ENCODE results near the gene FREY1.

The FREY1 gene

DNA sequence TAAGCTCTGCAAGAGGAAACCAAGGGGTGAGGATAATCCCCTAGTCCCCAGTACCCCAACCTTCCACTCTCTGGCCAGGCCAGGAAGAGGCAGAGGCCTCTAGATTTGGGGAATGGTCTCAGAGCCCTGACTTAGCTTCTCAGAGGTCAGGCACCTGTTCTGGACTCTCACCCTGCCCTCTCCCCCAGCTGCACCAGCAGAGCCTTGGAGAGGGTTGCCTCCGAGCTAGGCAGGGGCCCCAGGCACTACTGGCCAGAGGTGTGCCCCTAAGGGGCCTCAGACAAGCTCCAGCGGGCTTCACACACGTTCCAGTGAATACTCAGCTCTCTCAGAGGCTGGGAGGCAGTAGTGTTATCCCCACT, 8.0 kb downstream of the FREY1 start:
- Mint-ChIP-seq H3K27ac (no peak overlapping the region), H3K9me3 (no peaks in the 10 kb centered on the region), H3K36me3 (ENCODE audit: low read depth) (no peaks in the 10 kb centered on the region), H3K27me3 (ENCODE audit: low read depth) (peaks cover 43% of the 10 kb centered on the region), H3K4me3 (peak overlapping the region; percentile 54), H3K4me1 (ENCODE audit: low read depth) (peaks cover 2% of the 10 kb centered on the region)

DNA sequence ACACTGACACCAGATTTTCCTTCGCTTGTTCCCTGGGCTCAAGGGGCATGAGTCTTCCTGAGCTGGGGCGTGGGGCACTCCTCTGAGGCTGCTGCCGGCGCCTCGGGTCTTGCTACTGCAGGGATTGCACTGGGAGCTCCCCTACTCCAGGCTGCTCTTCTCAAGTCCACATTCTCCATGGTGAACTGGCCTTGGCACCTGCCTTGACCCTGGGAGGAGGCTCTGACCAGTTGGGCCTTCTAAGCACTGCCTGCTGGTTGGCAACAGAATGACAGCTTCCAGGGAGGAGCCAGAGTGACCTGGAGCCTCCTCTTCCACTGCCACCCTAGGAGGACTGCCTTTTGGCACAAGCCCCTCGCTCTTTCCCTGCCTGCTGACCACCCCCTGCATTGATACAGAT, 9.5 kb downstream of the FREY1 start:
- no peaks in the 10 kb centered on the region for H3K36me3 Mint-ChIP-seq (ENCODE audit: low read depth)
- H3K27me3 Mint-ChIP-seq (ENCODE audit: low read depth), result peaks cover 43% of the 10 kb centered on the region
- H3K4me3 Mint-ChIP-seq, result no peak overlapping the region
- H3K9me3 Mint-ChIP-seq, result no peaks in the 10 kb centered on the region
- H3K4me1 Mint-ChIP-seq (ENCODE audit: low read depth), result peaks cover 2% of the 10 kb centered on the region
- H3K27ac Mint-ChIP-seq, result no peak overlapping the region

DNA sequence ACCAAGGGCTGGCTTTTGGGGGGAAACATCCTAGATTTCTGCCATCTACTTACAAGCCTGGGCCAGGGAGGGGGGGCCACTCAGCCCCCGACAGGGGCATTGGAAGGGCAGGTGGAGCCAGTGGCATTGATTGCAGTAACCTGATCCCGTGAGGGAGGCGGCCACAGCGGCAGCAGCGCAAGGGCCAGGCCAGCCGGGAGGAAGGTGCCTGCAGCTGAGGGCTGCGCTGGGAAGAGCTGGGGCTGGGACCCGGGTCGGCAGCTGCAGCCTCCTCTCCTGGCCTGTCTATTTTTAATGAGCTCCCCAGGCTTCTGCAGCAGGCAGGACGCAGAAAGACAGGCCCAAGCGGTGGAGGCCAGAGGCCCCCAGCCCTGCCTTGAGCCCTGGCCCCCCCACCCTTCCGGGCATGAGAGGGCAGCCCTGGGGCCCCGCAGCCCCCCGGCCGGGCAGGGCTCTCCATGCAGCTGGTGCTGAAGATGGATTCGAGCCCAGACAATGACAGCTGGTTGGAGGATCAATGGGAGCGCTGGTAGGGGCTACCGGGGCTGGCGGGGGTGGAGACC, 10.6 kb downstream of the FREY1 start:
- Mint-ChIP-seq H3K9me3 (no peaks in the 10 kb centered on the region), H3K36me3 (ENCODE audit: low read depth) (no peaks in the 10 kb centered on the region), H3K27ac (no peak overlapping the region), H3K4me3 (no peak overlapping the region), H3K27me3 (ENCODE audit: low read depth) (peaks cover 37% of the 10 kb centered on the region), H3K4me1 (ENCODE audit: low read depth) (peaks cover 2% of the 10 kb centered on the region)

DNA sequence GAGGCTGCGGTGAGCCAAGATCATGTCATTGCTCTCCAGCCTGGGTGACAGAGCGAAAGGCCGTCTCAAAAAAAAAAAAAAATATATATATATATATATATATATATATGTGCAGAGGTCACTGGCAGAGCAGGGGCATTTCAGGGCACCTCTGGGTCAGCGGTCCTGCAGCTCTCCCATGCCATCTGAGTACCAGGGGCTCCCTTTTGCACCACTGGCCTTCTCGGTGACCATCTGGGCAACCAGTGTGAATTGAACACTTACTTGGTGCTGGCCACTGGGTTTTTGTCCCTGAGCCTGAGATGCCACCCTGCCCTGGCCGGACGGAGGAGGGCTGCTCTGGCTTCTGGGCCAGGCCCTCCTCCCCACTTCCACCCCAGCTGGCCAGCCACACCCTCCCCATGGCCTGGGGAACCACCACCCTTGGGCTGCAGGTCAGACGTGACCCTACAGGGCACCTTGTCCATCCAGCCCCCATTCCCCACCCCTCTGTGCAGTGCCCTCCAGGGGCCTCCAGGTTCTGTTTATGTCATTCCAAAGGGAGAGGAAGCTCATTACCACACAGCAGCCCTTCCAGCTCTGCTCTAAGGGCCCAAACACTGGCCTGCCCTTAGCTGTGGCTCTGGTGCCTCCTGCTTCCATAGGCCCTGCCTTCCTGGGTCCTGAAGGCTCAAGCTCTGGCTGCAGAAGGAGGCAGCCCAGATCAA, 11.4 kb downstream of the FREY1 start:
- H3K27ac Mint-ChIP-seq, result no peak overlapping the region
- H3K9me3 Mint-ChIP-seq, result no peaks in the 10 kb centered on the region
- H3K4me1 Mint-ChIP-seq (ENCODE audit: low read depth), result peaks cover 2% of the 10 kb centered on the region
- H3K27me3 Mint-ChIP-seq (ENCODE audit: low read depth), result peaks cover 29% of the 10 kb centered on the region
- no peaks in the 10 kb centered on the region for H3K36me3 Mint-ChIP-seq (ENCODE audit: low read depth)
- no peak overlapping the region for H3K4me3 Mint-ChIP-seq

DNA sequence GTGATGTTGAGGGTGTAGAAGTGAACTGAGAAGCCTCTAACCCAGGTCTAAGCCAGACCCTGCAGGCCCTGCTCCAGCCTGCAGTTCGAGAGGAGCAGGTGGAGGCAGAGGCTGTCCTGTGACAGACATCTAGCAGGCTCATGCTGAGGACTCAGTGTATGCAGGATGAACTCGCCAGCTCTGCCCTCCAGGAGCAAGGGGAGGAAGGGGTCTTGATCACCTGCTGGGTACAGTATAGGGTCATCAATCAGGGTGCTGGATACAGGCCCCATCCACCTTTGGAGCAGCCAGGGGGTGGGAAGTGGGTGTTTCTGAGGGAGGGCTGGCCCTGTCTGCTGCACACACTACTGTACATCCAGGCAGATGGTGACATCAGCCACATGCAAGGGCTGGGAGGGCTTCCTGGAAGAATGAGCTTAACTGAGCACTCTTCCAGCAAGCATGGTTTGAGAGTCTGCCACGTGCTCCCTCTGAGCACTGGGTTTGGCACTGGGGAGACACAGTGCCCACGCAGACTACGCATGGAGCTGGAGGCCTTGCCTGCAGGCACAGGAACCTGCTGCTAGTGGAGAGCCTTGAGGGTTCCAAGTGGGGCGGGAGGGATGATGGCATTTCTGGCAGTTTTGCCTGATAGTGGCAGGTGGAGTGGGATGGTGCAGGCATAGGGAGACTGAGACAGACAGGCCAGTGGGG, 12.4 kb downstream of the FREY1 start:
- Mint-ChIP-seq H3K4me1 (ENCODE audit: low read depth) (no peaks in the 10 kb centered on the region), H3K9me3 (no peaks in the 10 kb centered on the region), H3K27me3 (ENCODE audit: low read depth) (peaks cover 25% of the 10 kb centered on the region), H3K27ac (no peak overlapping the region), H3K4me3 (no peak overlapping the region), H3K36me3 (ENCODE audit: low read depth) (no peaks in the 10 kb centered on the region)

DNA sequence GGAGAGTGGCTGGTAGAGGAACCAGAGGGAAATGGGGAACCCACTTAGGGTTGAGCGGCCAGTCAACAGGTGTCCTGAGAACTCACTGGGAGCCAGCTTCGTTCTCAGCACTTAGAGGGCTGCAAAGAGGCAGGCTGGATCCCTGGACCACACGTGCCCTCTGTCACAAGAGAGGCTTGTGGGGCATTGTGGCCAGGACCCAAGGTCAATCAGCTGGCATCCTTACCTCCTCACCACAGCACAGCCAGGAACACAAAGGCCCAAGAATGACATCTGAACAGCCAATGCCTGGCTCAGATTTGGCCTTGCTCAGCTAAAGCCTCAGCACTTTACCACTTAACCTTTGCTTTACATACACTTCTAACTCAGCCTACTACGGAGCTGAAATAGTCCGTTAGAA, 14.2 kb downstream of the FREY1 start:
- H3K27ac Mint-ChIP-seq, result no peak overlapping the region
- no peaks in the 10 kb centered on the region for H3K36me3 Mint-ChIP-seq (ENCODE audit: low read depth)
- no peak overlapping the region for H3K4me3 Mint-ChIP-seq
- H3K9me3 Mint-ChIP-seq, result no peaks in the 10 kb centered on the region
- no peaks in the 10 kb centered on the region for H3K4me1 Mint-ChIP-seq (ENCODE audit: low read depth)
- peaks cover 13% of the 10 kb centered on the region for H3K27me3 Mint-ChIP-seq (ENCODE audit: low read depth)

DNA sequence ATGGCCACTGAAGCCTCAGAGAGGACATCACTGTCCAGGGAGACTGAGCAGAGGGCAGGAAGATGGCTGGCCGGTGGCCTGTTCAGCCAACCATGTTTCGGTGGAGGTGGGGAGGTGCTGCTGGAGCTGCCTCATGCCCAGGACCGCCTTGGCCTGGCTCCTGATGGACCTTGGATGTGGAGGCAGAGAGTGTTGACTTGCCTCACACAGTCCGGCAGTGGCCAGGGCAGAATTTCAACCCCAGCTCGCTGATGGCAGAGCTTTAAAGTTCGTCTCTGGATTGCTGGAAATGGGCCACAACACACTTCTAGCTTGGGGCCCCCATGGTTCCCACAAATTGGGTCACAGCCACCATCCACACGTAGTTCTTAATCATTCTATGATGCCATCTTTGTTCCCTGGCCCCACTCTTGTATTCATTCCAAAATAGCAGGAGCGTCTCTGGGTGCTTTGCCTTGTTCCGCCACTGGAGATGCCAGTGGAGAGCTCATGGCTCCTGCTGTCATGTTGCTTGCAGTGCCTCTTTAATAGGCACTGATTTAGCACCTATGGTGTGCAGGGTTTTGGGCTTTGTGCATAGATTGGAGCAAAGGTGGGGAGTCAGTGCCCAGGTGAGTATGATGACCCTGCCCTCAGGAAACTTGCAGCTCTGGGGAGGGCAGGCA, 16.1 kb downstream of the FREY1 start:
- Mint-ChIP-seq H3K9me3 (no peaks in the 10 kb centered on the region), H3K36me3 (ENCODE audit: low read depth) (no peaks in the 10 kb centered on the region), H3K27ac (no peak overlapping the region), H3K4me3 (no peak overlapping the region), H3K27me3 (ENCODE audit: low read depth) (peaks cover 11% of the 10 kb centered on the region), H3K4me1 (ENCODE audit: low read depth) (no peaks in the 10 kb centered on the region)

DNA sequence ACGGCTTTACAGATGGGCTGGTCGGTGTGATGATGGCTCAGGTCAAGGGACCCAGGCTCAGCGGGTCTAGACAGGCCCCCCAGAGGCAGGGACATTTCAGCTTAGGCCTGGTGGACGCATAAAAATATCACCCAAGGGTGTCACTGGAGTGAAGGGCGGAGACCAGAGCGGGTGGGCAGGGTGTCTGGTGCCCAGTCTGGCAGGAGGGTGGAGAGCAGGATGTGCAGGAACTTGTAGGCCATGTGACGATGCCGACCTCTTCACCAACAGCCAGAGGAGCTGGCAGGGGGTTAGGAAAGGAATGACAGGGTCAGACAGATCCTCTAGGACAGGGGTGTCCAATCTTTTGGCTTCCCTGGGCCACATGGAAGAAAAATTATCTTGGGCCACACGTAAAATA, 17.1 kb downstream of the FREY1 start:
- Mint-ChIP-seq H3K4me1 (ENCODE audit: low read depth) (no peaks in the 10 kb centered on the region), H3K9me3 (no peaks in the 10 kb centered on the region), H3K36me3 (ENCODE audit: low read depth) (no peaks in the 10 kb centered on the region), H3K27ac (no peak overlapping the region), H3K27me3 (ENCODE audit: low read depth) (peaks cover 10% of the 10 kb centered on the region), H3K4me3 (no peak overlapping the region)

DNA sequence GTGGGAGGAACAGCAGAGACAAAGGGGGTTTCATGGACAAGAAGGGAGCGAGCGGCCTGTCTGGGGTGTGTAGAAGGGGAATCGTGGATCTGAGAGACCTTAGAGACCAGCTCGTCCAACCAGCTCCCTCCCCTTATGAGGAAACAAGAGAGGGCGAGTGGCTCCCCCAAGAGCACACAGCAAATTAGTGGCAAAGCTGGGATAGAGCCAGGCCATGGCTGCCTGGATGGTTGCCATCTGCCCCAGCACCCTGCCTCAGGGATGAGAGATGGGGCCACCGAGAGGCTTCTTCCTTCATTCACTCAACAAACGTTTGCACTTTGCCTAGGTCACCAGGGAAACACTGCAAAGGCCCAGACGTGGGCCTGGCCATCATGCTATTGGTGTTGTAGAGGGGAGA, 17.5 kb downstream of the FREY1 start:
- Mint-ChIP-seq H3K27me3 (ENCODE audit: low read depth) (peaks cover 12% of the 10 kb centered on the region), H3K36me3 (ENCODE audit: low read depth) (no peaks in the 10 kb centered on the region), H3K27ac (no peak overlapping the region), H3K9me3 (no peaks in the 10 kb centered on the region), H3K4me3 (no peak overlapping the region), H3K4me1 (ENCODE audit: low read depth) (peaks cover under 1% of the 10 kb centered on the region)

DNA sequence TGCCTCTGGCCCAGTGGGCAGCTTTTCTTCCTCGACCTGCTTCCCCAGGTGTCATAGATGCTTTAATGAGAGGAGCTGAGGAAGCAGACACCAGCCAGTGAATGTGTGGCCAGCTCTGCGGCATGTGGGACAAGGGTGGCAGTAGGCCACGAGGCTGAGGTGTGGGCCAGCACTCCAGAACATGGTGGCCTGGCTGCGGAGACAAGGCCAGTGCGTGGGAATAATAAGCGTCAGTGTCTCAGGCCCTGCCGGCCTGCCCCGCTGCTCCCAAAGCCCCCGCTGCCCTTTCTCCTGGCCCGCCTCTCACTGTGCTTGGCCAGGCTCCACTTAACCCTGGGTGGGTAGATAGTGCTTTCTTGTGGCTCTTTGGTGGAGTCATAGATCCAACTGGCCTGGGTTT, 19.5 kb downstream of the FREY1 start:
- Mint-ChIP-seq H3K27ac (no peak overlapping the region), H3K36me3 (ENCODE audit: low read depth) (peaks cover 2% of the 10 kb centered on the region), H3K4me3 (no peak overlapping the region), H3K9me3 (no peaks in the 10 kb centered on the region), H3K27me3 (ENCODE audit: low read depth) (peaks cover 14% of the 10 kb centered on the region), H3K4me1 (ENCODE audit: low read depth) (peaks cover 2% of the 10 kb centered on the region)

DNA sequence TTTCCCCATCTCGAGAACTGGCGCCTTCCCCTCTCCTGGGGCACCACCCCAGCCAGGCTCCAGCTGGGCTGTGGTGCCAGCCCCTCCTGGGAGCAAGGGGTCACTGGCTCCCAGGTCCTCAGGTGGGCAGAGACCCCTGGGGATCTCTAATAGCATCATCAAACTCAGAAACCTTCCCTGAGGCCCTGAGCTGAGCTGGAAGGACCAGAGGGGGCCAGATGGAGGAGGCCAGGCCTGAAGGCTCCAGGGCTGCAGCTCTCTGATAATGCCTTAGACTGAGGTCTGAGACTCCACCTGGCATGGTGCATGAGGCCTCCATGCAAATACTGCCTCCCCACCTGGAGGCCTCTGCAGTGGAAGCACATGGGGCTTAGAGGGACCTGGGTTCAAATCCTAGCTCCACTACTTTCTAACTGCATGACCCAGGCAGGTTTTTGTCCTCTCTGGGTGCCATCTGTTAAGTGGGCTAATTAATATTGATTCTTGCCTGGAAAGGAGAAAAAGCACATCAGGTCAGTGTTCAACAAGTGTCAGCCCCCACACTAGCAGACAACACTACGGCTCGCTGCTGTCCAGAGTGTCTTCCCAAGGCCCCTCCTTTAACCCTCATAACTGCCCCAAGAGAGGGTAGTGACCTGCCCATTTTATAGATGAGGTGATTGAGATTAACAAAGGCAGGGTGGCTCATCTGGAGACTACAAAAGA, 20.1 kb downstream of the FREY1 start:
- peaks cover 14% of the 10 kb centered on the region for H3K27me3 Mint-ChIP-seq (ENCODE audit: low read depth)
- no peaks in the 10 kb centered on the region for H3K9me3 Mint-ChIP-seq
- peaks cover 2% of the 10 kb centered on the region for H3K4me1 Mint-ChIP-seq (ENCODE audit: low read depth)
- no peak overlapping the region for H3K4me3 Mint-ChIP-seq
- H3K36me3 Mint-ChIP-seq (ENCODE audit: low read depth), result peaks cover 6% of the 10 kb centered on the region
- no peak overlapping the region for H3K27ac Mint-ChIP-seq

DNA sequence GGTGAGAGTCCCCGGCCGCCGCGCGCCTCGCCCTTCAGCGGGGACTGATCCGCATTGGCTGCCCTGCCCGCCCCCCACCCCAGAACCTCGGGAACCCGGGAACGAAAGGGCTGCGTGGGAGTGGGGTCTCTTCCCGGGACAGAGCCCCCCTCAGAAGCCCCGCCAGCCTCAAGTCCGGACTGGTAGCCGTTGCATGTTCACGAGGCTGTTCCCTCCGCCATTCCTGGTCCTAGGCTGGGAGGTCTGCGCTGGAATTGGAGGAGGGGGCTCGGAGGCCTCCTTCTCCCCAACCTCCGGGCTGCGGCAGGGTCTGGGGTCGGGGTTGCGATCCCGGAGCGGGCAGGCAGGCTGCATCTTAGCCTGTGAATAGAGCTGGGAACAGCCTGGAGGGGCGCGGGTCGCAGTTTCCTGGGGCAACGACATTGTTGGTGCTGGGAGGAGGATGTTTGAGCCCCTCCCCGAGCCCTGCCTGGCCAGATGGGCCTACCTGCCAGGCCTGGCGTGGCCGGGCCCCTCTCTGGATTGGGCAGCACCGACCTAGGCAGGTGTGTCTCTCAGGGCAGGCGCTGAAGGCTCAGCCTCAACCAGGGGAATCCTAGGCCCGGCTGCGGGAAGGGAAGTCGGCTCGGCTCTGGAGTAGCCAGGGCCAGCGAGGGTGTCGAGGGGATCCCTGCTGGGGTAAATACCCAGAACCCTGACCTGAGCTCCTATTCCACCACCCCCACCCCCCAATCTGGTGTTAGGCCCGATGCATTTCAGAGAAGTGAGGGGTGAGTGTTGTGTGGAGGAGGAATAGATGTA, 20.9 kb downstream of the FREY1 start:
- H3K27ac Mint-ChIP-seq, result no peak overlapping the region
- peaks cover 14% of the 10 kb centered on the region for H3K27me3 Mint-ChIP-seq (ENCODE audit: low read depth)
- no peak overlapping the region for H3K4me3 Mint-ChIP-seq
- no peaks in the 10 kb centered on the region for H3K9me3 Mint-ChIP-seq
- peaks cover 2% of the 10 kb centered on the region for H3K4me1 Mint-ChIP-seq (ENCODE audit: low read depth)
- H3K36me3 Mint-ChIP-seq (ENCODE audit: low read depth), result peaks cover 6% of the 10 kb centered on the region

DNA sequence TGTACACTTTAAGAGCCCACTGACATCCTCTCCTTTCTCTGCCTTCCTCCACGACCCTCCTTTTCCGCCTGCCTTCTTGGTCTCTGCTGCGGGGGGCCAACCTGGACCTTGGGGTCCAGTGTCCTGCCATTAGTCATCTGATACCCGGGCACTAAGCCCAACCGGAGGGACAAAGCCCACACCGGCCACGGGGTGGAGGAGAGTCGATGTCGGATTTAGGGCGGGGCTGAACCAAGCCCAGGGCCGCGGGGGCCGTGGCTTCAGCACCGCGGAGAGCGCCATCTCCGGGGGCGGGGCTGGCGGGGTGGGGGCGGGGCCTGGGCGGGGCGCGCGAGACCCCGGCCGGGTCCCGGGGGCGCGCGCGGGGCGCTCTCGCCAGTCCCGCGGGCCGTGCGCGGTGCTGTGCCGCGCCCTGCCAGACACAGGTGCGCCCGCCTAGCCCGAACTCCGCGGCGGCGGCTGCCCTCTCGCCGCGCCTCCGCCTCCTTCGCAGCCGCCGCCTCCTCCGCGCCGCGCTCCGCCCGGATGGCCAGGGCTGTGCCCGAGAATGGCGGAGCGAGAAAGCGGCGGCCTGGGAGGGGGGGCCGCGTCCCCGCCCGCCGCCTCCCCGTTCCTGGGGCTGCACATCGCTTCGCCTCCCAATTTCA, 21.7 kb downstream of the FREY1 start, which contains the start of gene MAPK8IP1:
Gene MAPK8IP1, plus strand, starts transcription at position 378 of the 647 bp plus-strand sequence. Its CDS starts 170 bp downstream, at position 548.
- Mint-ChIP-seq H3K27ac (peak within 1 kb of the TSS; percentile 16), H3K4me1 (ENCODE audit: low read depth) (peaks cover 2% of the 10 kb centered on the region), H3K4me3 (peak within 1 kb of the TSS; percentile 47), H3K27me3 (ENCODE audit: low read depth) (peaks cover 14% of the 10 kb centered on the region), H3K36me3 (ENCODE audit: low read depth) (peaks cover 8% of the 10 kb centered on the region), H3K9me3 (no peaks in the 10 kb centered on the region)

Measured in T-helper 1 cell treated with Interleukin-12 subunit alpha and Interleukin-12 subunit beta and Interleukin-4 antibody, amounts not matched to agents 30 μg/mL and 1 μg/mL, for 36 hours (primary cell).